NCI-H748 treated with DMSO at 0.1 percent for 48 hours (cell line): ENCODE data around the gene GPR176.
A peak's percentile ranks its signal among the peaks of the same experiment; 100 is the strongest.
"Not testable (repeated sequence)": the region's sequence is repeated elsewhere in the genome, so short reads cannot be mapped to it uniquely, and the experiment has no call there.

Experiments
- DNase-seq: peaks from one replicate; lab custom pipeline; 2025; lab: John Stamatoyannopoulos, UW

Gene GPR176

GRCh38 chr15:39935241-39935640, 15.2 kb upstream of the GPR176 start:
- DNase-seq = no peak

- DNase-seq = no peak
These were observed 14.5 kb upstream of the GPR176 start for GRCh38 chr15:39934397-39935071.

DNA sequence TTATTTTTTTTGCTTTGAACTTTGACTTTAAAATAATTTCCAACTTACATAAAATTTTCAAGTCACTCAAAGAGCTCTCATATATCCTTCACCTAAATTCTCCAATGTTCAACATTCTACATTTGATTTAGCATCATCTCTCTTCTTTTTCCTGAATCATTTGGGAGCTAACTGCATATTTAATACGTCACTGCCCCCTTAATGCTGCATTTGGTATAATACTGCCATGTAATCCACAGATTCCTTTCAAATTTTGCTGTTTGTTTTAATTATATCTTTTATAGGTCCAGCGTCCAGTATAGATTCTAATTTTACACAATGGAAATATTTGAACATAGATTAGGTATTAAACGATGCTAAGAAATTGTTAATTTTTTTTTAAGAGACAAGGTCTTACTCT, 11.5 kb upstream of the GPR176 start:
- no peak for DNase-seq

GRCh38 chr15:39926526-39926925, 6.5 kb upstream of the GPR176 start:
- no peak for DNase-seq

GRCh38 chr15:39925112-39925842, 5.2 kb upstream of the GPR176 start:
- DNase-seq = no peak

- DNase-seq = no peak
These were observed 4.4 kb upstream of the GPR176 start for GRCh38 chr15:39924437-39924836.

DNA sequence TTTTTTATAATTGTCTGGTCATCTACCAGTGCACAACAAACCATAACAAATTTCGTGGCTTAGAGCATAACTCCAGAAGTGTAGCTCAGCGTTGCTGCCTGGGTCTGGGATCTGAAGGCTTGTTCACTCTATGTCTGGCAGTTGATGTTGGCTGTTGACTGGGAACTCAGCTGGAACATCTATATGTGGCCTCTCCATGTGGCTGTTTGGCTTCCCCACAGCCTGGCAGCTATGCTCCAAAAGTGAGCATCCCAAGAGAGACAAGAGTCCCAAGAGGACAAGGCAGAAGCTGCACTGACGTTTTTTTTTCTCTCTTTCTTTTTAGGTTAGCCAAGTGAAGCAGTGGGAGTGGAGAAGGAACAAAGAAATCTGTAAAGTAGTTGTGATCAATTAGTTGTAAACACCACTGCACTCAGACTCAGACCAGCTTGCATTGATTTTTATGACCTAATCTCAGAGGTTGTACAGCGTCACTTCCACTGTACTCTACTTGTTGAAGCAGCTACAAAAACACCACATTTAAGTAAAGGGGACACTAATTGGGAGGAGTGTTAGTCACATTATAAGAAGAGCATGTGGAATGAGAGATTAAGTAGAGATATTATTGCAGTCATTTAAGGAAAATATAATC, 2.5 kb upstream of the GPR176 start:
- no peak for DNase-seq

GRCh38 chr15:39921274-39921638, 1.2 kb upstream of the GPR176 start:
- no peak for DNase-seq

DNA sequence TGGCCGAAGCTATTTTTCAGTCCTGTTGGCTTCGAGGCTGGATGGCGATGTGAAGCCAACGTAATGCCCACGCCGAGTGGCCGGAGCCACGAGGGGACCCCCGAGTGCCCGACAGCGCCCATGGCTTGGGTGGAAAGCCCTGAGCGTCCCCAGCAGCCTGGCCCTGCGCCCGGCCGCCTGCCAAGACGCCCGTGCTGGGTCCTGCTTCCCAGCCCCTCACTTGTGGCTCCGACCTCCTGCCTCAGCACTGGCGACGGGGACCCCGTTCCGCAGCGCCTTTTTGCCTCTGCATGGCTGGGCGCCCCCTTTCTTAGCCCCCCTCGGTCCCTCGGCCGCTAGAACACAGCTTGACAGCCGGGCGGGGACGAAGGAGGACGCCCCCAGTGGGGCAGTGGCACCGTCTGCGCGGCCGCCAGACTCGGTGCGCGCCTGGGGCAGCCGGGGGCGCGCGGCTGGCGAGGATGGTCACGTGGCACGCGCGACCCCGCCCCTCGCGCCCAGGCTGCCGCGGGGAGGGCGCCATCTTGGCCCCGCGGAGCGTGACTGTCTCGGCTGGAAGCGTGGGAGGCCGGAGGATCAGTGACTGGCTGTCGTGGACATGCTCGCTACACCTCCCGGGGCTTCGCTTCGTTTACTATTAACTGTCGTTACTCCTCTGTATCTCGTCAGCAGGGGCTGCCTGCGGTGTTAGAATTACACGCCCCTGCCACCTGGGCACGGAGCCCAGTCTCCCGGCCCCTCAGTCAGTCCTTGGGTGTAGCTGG, 626 bp upstream of the GPR176 start:
- peak; percentile 55 for DNase-seq

DNA sequence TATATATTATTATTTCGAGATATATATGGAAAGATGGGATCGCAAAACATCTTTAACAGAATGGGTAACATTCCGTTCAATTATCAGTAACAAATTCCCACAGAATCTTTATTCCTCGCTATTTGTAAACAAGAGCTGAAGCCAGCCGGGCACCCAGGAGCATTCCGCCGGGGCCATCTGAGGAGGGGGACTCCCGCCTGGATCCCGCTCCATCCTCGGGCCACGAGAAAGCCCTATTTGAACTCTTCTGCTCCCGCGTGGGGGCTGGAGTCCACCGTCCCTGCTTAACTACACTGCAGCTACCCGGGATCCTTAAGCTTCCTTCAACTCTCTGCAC, 687 bp downstream of the GPR176 start:
- no peak for DNase-seq

DNA sequence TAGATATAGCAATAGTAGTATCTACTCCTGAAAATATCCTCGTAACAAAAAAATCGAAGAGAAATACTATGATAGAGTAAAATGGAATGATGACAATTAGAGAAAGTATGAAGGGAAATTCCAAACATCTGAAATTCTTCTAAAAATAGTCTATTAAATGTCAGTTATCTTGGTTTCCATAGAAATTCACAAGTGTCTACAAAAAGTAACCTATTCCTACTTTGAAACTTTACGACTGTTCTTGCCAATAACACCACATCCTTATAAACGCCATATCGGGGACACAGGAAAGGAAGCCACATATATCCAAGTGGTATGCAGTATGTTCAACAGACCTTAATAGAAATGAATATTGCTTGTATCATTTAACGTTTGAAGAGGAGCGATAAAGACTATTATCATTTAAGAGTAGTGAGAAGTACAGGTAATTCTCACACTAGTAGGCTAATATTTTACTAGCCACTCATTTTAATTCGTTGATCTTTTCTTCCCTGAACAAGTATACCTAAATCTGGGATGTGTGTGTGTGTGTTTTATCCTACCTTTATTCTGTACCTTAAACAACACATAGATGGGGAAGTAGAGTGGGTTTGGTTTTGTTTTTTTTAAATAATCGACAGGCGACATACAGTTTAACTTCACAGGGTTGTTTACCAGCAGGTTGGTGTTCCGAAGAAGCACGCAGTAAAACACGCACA, 1.2 kb downstream of the GPR176 start:
- no peak for DNase-seq

GRCh38 chr15:39914977-39915376, 5.1 kb downstream of the GPR176 start:
- DNase-seq = no peak

DNA sequence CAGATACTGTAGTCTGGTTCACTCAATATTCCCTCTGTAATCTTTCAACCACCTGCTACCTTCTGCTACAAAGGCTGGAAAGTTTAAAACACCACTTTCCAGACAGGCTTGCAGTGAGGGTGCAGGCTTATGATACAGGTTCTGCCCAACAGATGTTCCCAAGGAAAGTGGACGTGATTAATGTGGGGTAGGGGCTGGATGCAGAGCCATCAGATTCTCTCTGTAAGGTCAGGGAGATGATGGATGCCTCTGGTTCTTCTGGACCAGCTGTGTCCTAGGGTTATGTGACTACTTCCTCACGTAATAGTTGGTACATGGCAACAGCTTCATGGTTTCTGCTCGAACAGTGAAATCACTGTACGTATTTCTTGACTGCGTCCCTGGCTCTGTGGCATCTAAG, 11.1 kb downstream of the GPR176 start:
- DNase-seq = no peak

- no peak for DNase-seq
These were observed 11.9 kb downstream of the GPR176 start for GRCh38 chr15:39908186-39908585.

GRCh38 chr15:39907216-39907615, 12.8 kb downstream of the GPR176 start:
- DNase-seq = no peak

- DNase-seq = no peak
These were observed 16.0 kb downstream of the GPR176 start for GRCh38 chr15:39904115-39904514.

DNA sequence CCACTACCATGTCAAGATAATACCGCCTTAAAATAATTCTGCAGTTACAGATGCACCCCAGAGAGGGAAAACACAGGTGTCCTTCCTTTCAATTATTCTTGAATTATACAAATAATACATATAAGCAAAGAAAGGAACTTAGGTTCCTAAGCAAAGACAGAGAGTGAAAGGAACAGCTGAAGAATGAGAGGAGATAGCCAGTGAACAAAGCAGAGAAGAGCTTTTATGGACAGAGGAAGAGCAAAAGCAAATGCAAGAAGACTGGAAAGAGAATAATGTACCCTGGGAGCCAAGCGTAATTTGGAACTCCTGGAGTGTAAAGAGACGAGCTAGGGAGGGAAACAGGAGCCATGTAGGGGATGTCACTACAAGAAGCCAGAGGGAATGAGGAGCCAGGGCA, 21.7 kb downstream of the GPR176 start:
- no peak for DNase-seq

DNA sequence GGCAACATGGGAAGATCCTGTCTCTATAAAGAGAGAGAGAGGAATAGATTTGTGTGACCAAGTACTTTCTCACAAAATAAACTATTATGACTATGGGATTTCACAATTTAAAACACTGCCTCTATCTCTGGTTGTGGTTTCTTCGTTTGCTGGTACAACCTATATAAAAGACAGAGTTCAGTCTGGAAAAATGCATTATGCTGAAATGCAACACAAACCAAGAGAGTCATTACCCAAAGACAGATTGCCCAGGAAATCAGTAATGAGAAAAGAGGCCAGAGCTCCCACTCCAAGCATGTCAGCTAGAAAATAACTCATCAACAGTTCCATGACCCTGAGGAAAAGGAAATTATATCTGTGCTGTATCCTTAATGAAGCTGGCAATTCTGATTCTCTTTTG, 23.2 kb downstream of the GPR176 start:
- DNase-seq = no peak

- no peak for DNase-seq
These were observed 24.0 kb downstream of the GPR176 start for GRCh38 chr15:39896101-39896500.

DNA sequence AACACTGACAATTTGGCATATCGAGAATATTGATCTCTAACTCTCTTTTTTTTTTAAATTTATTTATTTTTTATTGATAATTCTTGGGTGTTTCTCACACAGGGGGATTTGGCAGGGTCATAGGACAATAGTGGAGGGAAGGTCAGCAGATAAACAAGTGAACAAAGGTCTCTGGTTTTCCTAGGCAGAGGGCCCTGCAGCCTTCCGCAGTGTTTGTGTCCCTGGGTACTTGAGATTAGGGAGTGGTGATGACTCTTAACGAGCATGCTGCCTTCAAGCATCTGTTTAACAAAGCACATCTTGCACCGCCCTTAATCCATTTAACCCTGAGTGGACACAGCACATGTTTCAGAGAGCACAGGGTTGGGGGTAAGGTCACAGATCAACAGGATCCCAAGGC, 27.0 kb downstream of the GPR176 start:
- DNase-seq = not testable (repeated sequence)

DNA sequence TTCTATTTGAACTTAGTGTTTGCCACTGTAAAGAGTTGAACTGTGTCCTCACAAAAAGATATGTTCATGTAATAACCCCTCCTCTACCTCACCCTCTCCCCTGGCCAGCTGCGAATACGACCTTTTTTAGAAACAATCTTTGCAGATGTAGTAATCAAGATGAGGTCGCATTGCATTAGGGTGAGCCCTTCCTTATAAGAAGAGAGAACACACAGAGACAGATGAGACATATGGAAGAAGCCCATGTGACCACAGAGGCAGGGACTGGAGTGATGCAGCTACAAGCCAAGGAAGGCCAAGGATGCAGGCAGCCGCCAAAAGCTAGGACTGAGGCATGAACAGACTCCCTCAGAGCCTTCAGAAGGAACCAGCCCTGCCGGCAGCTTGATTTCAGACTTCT, 27.6 kb downstream of the GPR176 start:
- DNase-seq = no peak

DNA sequence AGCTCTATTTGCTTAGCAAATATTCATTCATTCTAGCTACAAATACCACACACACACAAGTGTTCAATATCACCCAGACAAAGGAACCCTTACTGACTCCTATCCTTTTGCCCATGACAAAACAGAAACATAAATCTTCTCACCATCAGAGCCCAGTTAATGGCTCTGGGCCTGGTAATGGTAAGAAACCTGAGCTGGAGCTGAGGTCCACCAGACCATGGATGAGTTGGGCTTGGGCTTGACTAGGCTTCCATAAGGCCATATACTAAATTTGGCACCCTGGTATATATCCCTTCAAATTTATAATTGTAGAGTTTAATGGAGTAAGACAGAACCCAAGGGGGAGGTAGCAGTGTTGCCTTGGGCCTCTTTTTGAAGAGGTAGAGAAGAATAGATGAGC, 29.4 kb downstream of the GPR176 start:
- no peak for DNase-seq
